ENCODE data around the gene SLC6A17.

The SLC6A17 gene

GRCh38 chr1:110120960-110121561, 29.2 kb upstream of the SLC6A17 start:
- no peak for TF ChIP-seq CTCF (IDR thresholded peaks at IDR 0.05; ENCODE audit: low read length, missing control alignments)
- no peak for DNase-seq (ENCODE audit: low read depth)
- no peak overlapping the region for H3K4me3 ChIP-seq (replicated peaks; ENCODE audit: low read depth, low read length)

- no peak for TF ChIP-seq CTCF (IDR thresholded peaks at IDR 0.05; ENCODE audit: low read length, missing control alignments)
- no peak for DNase-seq (ENCODE audit: low read depth)
These were observed 27.1 kb upstream of the SLC6A17 start for GRCh38 chr1:110123224-110123623.

GRCh38 chr1:110125810-110126209, 24.5 kb upstream of the SLC6A17 start:
- TF ChIP-seq CTCF (IDR thresholded peaks at IDR 0.05; ENCODE audit: low read length, missing control alignments), result no peak
- no peak overlapping the region for H3K4me3 ChIP-seq (replicated peaks; ENCODE audit: low read depth, low read length)
- DNase-seq (ENCODE audit: low read depth), result no peak

More at GRCh38 chr1:110123224-110123623, 27.1 kb upstream of the SLC6A17 start:
- H3K4me3 ChIP-seq (replicated peaks; ENCODE audit: low read depth, low read length), result no peak overlapping the region

- DNase-seq (ENCODE audit: low read depth), result peak; percentile 21
These were observed 20.1 kb upstream of the SLC6A17 start for GRCh38 chr1:110130113-110130591.

GRCh38 chr1:110130989-110131388, 19.3 kb upstream of the SLC6A17 start:
- no peak for DNase-seq (ENCODE audit: low read depth)
- no peak overlapping the region for H3K4me3 ChIP-seq (replicated peaks; ENCODE audit: low read depth, low read length)
- TF ChIP-seq CTCF (IDR thresholded peaks at IDR 0.05; ENCODE audit: low read length, missing control alignments), result no peak

More at GRCh38 chr1:110130113-110130591, 20.1 kb upstream of the SLC6A17 start:
- TF ChIP-seq CTCF (IDR thresholded peaks at IDR 0.05; ENCODE audit: low read length, missing control alignments), result peak; percentile 8
- no peak overlapping the region for H3K4me3 ChIP-seq (replicated peaks; ENCODE audit: low read depth, low read length)

GRCh38 chr1:110132682-110133081, 17.6 kb upstream of the SLC6A17 start:
- no peak for TF ChIP-seq CTCF (IDR thresholded peaks at IDR 0.05; ENCODE audit: low read length, missing control alignments)

GRCh38 chr1:110133436-110133835, 16.9 kb upstream of the SLC6A17 start:
- H3K4me3 ChIP-seq (replicated peaks; ENCODE audit: low read depth, low read length), result no peak overlapping the region
- no peak for DNase-seq (ENCODE audit: low read depth)
- no peak for TF ChIP-seq CTCF (IDR thresholded peaks at IDR 0.05; ENCODE audit: low read length, missing control alignments)

More at GRCh38 chr1:110132682-110133081, 17.6 kb upstream of the SLC6A17 start:
- DNase-seq (ENCODE audit: low read depth), result no peak
- no peak overlapping the region for H3K4me3 ChIP-seq (replicated peaks; ENCODE audit: low read depth, low read length)

Data from fibroblast of pulmonary artery (primary cell).